Mammary epithelial cell (primary cell): Measurements from ENCODE around the gene FBXL16.

Experiments used
- EZH2 ChIP-seq: IDR thresholded peaks from 2 replicates; pipeline ENCODE4 v1.6.1; 2012; ENCODE audit warnings: low read length, inconsistent platforms, borderline replicate concordance
- TF ChIP-seq, protein P1 (sequence below), 2 donors: IDR thresholded peaks in 1 of 2; conservative IDR thresholded peaks in 1 of 2; 2 replicates each; pipeline ENCODE4 v1.5.1; 2011 to 2012; ENCODE audit warnings: inconsistent platforms in 2 of 2, low read length in 2 of 2, mild to moderate bottlenecking in 2 of 2, control low read depth in 1 of 2, low read depth in 1 of 2; ENCODE audit not compliant: insufficient read depth in 1 of 2; ENCODE audit errors: extremely low read depth in 1 of 2

GRCh38 chr16:645852-646678 lies 59.5 kb downstream of the FBXL16 start:
- TF ChIP-seq, protein P1, sequence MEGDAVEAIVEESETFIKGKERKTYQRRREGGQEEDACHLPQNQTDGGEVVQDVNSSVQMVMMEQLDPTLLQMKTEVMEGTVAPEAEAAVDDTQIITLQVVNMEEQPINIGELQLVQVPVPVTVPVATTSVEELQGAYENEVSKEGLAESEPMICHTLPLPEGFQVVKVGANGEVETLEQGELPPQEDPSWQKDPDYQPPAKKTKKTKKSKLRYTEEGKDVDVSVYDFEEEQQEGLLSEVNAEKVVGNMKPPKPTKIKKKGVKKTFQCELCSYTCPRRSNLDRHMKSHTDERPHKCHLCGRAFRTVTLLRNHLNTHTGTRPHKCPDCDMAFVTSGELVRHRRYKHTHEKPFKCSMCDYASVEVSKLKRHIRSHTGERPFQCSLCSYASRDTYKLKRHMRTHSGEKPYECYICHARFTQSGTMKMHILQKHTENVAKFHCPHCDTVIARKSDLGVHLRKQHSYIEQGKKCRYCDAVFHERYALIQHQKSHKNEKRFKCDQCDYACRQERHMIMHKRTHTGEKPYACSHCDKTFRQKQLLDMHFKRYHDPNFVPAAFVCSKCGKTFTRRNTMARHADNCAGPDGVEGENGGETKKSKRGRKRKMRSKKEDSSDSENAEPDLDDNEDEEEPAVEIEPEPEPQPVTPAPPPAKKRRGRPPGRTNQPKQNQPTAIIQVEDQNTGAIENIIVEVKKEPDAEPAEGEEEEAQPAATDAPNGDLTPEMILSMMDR (conservative IDR thresholded peaks at IDR 0.05 in 1 of 2, IDR thresholded peaks at IDR 0.05 in 1 of 2; ENCODE audit: extremely low read depth in 1 of 2, insufficient read depth in 1 of 2, low read depth in 1 of 2, low read length in 2 of 2), result no peak
- no peak for TF ChIP-seq EZH2
